HG03108 (cell line): ENCODE data around the gene C4orf50.
"Not testable (repeated sequence)": the region's sequence is repeated elsewhere in the genome, so short reads cannot be mapped to it uniquely, and the experiment has no call there.

Experiments
- ATAC-seq: cut with Tn5 transposase; IDR thresholded peaks from one replicate; pipeline ENCODE4 v1.9.1; 2021; ENCODE audit warnings: moderate library complexity; ENCODE audit not compliant: unreplicated experiment

Gene C4orf50

DNA sequence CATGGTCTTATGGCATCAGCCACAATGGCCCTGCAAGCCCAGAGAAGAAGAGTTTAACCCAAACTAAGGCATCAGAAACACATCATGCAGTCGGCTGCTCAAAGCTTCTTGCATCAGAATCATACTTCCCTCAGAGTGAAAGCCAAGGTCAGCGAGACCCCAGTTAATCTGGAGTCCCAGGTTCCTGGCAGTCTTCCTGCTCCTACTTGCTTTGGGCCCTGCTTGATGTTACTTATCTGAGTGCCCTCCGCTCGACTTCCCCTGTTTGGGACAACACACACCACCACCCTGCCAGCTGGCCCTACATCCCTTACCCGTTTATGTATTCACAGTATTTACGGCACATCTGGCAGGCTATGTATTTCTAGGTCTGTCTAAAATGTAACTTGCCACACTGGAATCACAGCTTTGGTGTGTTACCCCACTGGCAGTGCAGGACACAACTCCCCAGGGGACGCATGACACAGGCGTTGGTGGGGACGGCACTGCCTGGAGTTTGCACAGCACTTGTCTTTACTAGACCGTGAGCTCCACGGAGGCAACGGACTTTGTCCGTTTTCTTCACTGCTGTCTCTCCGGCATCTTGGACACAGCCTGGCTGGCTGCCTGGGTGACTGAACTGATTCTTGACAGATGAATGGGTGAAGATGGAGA is 148.1 kb downstream of the C4orf50 start:
- no peak for ATAC-seq

DNA sequence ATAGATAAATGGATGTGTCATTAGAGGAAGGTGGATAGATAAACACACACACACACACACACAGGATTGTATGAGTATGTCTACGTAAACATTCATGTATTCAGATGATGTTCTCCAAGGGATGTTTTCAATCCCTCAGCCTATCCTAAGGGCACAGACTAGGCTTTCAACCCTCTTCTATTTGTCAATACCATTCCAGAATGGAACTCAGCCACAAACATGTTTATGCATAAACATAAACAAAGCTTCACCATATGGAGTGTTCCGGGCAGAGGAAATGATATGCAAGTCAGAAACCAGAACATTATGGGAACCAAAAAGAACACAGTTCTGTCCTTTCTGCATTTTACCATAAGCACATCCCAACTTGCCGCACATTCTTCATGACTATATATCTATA is 150.4 kb downstream of the C4orf50 start:
- ATAC-seq, result no peak

DNA sequence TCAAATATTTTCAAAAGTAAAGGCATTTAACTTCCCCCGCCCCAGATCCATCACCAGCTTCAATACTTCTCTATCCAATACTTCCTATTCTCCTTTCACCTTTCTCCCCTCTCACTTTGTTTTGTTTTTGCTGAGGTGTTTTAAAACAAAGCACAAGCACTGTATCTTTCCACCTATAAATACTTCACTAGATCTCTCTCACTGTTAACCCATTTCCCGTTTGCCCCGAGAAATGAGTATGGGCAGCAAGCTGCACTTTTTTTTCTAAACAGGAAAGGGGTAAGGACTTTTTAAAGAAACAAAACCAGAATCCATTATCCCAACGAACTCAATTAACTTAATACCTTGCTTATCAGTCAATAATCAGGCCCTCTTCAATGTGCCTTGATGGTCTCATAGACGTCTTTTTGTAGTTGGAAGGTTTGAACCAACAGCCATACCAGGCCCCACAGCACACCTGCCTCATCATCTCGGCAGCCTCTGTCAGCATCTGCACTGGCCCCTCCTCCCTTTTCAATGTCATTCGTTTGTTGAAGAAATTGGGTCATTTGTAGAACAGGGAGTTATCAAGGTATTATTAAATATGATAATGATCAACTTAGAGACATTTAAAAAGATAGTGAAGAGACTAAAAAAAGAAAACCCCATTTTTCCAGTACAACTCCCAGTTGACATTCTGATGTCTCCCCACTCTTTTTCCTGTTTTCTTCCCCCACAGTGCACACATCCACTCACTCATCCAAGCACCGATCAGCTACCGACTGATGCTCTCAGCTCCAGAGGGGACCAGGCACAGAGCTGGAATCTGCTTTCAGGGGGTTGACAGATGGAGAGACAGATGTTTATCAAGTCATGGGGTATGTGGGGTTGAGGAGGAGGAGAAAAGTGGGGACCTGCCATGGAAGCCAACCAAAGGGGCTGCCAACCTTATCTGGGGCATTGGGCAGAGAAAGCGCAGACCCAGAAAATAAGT is 151.1 kb downstream of the C4orf50 start:
- no peak for ATAC-seq

DNA sequence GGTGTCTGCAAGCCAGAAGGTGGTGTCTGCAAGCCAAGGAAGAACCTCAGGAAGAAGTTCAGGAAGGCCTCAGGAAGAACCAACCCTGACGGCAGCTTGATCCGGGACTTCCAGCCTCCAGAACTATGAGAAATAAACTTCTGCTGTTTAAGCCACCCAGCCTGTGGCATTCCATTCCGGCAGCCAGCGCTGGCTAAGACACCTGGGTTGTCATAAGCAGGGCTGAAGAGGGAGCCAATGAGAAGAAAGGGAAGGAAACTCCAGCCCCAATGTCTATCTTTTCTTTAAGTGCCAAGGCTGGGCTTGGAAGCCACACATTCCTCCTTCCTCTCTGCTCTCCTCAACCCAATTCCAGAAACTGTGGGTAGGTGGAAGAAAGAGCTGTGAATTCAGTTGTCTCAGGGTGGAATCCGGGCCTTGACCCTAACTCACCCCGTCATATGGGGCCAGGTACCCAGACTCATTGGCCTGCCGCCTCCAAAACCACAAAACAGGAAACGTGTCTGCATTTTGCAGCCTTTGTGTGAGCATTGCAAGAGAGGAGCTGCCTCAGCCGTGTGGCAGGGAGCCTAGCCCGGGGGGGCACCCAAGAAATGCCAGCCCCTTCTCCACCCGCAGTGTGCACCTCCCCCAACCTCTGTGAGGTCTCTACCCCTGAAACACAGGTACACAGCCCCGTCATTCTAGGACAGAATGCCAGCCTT is 152.2 kb downstream of the C4orf50 start:
- no peak for ATAC-seq

DNA sequence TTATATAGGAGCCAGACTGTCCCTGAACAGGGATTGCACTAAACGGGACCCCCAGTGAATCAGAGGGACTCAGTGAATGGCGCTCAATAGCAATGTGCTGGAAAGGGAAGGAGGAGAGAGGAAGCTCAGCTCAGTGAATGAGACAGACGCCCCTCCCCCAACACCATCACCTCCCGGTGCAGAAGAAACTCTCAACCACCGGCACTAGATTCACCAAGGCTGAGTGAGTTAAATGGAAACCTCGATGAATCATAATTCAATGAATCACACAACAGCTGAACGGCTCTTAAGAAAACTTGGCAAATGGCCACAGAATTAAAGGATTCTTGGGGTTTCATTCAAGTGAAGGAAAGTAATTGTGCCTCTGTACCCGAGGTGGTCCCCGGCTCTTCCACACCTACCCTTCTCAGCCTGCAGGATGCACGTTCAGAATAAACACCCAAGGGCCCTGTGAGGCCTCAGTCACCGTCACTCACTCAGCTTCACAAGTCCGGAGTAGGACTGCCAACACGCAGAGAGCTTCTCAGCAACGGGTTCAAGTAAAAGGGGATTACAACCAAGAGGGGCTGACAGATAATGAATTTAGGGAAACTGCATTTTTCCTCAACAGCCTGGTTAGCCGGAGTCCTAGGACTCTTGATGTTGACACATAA is 154.6 kb downstream of the C4orf50 start:
- ATAC-seq, result no peak

DNA sequence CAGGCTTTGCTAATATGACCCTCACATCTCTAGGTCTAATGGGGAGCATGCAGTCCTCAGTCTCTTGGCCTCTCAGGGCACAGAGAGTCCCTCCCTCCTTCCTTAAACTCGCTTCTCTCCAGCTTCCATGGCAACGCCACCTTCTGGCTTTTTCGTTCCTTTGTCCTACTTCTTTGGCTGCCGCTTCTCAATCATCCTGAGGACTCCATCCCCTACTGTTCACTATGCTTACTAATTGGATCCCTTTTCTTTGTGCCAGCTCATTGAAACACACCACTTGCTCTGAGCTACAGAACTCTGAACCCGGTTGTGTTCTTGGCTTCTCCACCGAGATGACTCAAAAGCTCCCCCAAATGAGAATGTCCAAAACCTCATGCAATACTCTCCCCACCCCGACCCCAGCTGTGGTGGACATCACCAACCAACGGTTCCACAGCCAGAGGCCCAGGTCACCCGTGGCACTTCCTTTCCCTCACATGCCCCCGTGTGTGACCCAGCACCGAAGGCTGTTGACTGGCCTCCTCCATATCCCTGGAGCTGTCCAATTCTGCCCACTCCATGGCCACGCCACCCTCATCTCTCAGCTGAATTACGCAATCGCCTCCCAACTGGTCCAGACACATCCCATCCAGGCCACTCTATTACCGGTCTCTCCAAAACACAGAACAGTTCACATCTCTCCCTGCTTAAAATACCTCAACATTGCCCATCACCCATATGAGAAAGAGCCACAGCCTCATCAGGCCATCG is 160.0 kb downstream of the C4orf50 start:
- ATAC-seq, result no peak

DNA sequence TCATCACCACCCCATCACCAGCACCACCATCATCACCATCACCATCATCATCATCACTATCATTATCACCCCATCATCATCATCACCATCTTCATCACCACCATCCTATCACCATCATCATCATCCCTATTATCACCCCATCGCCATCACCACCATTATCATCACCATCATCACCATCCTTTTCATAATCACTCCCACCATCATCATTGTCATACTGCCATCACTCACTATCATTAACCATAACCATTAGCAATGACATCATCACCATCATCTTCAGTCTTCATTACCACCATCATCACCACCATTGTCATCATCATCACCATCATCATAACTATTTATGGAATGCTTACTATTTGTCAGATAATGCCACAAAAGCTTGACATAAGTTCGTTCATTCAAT is 161.0 kb downstream of the C4orf50 start:
- ATAC-seq, result no peak

DNA sequence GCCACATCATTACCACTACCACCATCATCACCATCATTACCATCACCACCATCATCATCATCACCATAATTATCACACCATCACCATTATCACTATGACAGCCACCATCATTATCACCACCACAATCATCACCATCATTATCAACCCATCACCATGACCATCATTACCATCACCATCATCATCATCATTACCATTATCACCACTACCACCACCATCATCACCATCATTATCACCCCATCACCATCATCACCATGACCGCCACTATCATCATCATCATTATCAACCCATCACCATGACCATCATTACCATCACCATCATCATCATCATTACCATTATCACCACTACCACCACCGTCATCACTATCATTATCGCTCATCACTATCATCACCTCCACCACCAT is 161.9 kb downstream of the C4orf50 start:
- ATAC-seq, result not testable (repeated sequence)

DNA sequence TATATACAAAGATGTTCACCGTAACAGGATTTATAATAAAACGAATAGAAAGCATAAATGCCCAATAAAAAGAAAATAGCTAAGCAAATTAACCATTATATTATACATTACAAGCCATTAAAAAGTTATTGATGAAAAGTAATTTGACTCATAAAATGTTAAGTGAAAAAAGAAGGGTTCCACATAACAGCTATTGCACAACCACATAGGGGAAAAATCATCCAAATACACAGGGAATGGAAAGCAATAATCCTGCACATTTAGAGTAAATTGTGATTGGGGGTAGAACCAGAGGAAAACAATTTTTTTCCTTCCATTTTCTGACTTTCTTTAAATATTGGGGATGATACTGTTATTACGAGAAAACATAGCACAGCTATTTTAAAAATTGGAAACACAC is 163.3 kb downstream of the C4orf50 start:
- no peak for ATAC-seq

DNA sequence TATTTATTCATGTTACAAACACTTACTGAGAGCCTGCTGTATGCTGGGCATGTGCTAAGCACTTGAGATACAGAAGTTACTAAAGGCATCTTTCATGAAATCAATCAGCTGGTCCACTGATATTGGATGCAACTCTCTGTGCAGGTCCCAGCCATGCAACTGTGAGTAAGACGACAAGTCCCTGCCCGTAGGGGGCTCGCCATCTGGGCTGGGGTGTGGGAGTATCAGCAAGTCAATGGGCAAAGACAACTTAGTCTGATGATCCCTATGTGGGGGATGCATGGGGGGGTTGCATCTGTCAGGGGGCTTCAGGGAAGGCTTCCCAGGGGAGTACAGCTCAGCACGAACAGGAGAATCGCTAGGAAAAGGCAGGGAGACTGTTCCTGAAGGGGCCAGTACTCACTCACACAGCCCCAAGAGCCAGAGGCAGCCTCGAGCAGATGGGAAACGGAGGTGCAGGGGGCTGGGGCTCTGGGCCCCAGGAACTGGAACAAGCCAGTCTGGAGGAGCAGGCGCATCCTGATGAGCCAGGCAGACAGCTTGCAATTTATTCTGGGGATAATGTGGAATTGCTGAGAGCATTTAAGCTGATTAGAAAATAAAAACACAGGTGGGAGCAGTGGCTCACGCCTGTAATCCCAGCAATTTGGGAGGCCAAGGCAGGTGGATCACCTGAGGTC is 165.6 kb downstream of the C4orf50 start:
- ATAC-seq, result no peak

DNA sequence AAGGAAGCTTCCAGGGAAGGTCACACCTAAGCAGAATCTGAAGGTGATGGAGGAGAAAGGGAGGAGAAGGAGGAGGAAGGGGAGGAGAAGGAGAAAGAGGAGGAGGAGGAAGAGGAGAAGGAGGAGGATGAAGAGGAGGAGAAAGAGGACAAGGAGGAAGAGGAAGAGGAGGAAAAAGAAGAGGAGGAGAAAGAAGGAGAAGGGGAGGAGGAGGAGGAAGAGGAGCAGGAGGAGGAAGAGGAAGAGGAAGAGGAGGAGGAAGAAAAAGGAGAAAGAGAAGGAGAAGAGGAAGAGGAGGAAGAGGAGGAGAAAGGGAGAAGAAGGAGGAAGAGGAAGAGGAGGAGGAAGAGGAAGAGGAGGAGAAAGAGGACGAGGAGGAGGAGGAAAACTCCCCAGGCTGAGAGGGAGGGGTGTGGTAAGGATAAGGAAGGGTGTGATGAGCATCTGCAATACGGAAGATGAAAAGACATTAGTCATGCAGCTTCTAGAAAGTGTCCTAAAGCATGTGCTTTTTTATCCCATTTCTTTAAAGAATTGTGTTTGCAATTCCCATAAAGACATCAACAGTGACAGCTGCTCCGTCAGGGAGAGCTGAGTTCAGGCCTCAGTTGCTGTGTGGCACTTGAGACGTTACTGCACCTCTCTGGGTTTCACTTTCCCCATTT is 166.5 kb downstream of the C4orf50 start:
- no peak for ATAC-seq
